Calu3 (cell line): ENCODE data around the gene EXOC7. TPM values are rescaled to one million over a fixed set of nuclear protein-coding genes. Genes with fewer than 3 reads are reported as not detected.

Experiments used
- BruUV-seq: library from RNA; stranded (reverse); fragments of 400-500 nt; replicated peaks from 2 replicates; lab custom pipeline; 2021; lab: Mats Ljungman, UMichigan
- CTCF ChIA-PET: fragments of 300-600 bp; sonication (Branson Sonifier 250); formaldehyde crosslinking; loops from one replicate; lab custom pipeline; 2022; ENCODE audit warnings: antibody characterized with exemption; lab: Charles Lee
- DNase-seq: peaks from one replicate; pipeline ENCODE4 v3.0.0; 2022
- H3K27ac Mint-ChIP-seq: one replicate; pipeline ENCODE4 v1.8.0; 2022; ENCODE audit warnings: mixed read lengths; ENCODE audit not compliant: unreplicated experiment
- H3K27me3 Mint-ChIP-seq: one replicate; pipeline ENCODE4 v1.8.0; 2022; ENCODE audit warnings: mixed read lengths; ENCODE audit not compliant: unreplicated experiment
- H3K36me3 Mint-ChIP-seq: one replicate; pipeline ENCODE4 v1.8.0; 2022; ENCODE audit warnings: mild to moderate bottlenecking, moderate library complexity, mixed read lengths; ENCODE audit not compliant: insufficient read depth, unreplicated experiment
- H3K4me1 Mint-ChIP-seq: one replicate; pipeline ENCODE4 v1.8.0; 2022; ENCODE audit warnings: mild to moderate bottlenecking, low read depth, mixed read lengths; ENCODE audit not compliant: unreplicated experiment
- H3K4me3 Mint-ChIP-seq: one replicate; pipeline ENCODE4 v1.8.0; 2022; ENCODE audit warnings: mild to moderate bottlenecking, low read depth, moderate library complexity, mixed read lengths; ENCODE audit not compliant: unreplicated experiment
- H3K9me3 Mint-ChIP-seq: one replicate; pipeline ENCODE4 v1.8.0; 2022; ENCODE audit warnings: low read depth, mixed read lengths; ENCODE audit not compliant: unreplicated experiment
- CTCF ChIP-seq: fragments of 200-600 bp; IDR thresholded peaks from one replicate; pipeline ENCODE4 v1.8.0; 2022; ENCODE audit warnings: antibody characterized with exemption; ENCODE audit not compliant: unreplicated experiment
- intact Hi-C: fragments of 100-400 bp; cut with micrococcal nuclease; formaldehyde crosslinking; loops from one replicate; pipeline ENCODE4 v1.10.0; 2022; ENCODE audit not compliant: unreplicated experiment
- total RNA-seq: library from RNA; stranded (reverse); gene quantifications from 2 replicates; pipeline ENCODE4 v1.2.3, GENCODE V29; 2022

EXOC7 gene
- total RNA-seq, 1 experiment from 2014 or later = 122 TPM

- intact Hi-C loops = no loop called here
- Mint-ChIP-seq H3K36me3 (peaks cover 40% of the 10 kb centered on the region), H3K4me3 (no peak overlapping the region), H3K9me3 (no peaks in the 10 kb centered on the region), H3K4me1 (no peaks in the 10 kb centered on the region), H3K27ac (peak overlapping the region; percentile 8), H3K27me3 (no peaks in the 10 kb centered on the region)
- no peak for DNase-seq
- CTCF ChIA-PET = no interaction called here
- no TSS peak for BruUV-seq
- TF ChIP-seq CTCF = no peak
These were observed 65.5 kb downstream of the EXOC7 start for GRCh38 chr17:76038050-76038449.

GRCh38 chr17:76036497-76037261 lies 66.9 kb downstream of the EXOC7 start:
- H3K4me1 Mint-ChIP-seq = no peaks in the 10 kb centered on the region
- no peaks in the 10 kb centered on the region for H3K9me3 Mint-ChIP-seq
- no peak for TF ChIP-seq CTCF
- CTCF ChIA-PET = interaction anchor here (0.6 kb wide), 1 partner anchor 801 kb away, joined by 3 read pairs; no protein-coding TSS in a partner anchor
- DNase-seq = no peak
- H3K4me3 Mint-ChIP-seq = no peak overlapping the region
- H3K27me3 Mint-ChIP-seq = no peaks in the 10 kb centered on the region
- intact Hi-C loops = no loop called here
- peaks cover 32% of the 10 kb centered on the region for H3K36me3 Mint-ChIP-seq
- BruUV-seq = no TSS peak
- no peak overlapping the region for H3K27ac Mint-ChIP-seq

- no peak for TF ChIP-seq CTCF
- intact Hi-C loops = no loop called here
- no peak overlapping the region for H3K4me3 Mint-ChIP-seq
- H3K27ac Mint-ChIP-seq = no peak overlapping the region
- no peaks in the 10 kb centered on the region for H3K27me3 Mint-ChIP-seq
- DNase-seq = no peak
- H3K36me3 Mint-ChIP-seq = peaks cover 18% of the 10 kb centered on the region
- BruUV-seq = no TSS peak
- no peaks in the 10 kb centered on the region for H3K9me3 Mint-ChIP-seq
- H3K4me1 Mint-ChIP-seq = peaks cover 4% of the 10 kb centered on the region
- CTCF ChIA-PET = no interaction called here
These were observed 68.9 kb downstream of the EXOC7 start for GRCh38 chr17:76034428-76035350.

GRCh38 chr17:76033139-76033538 lies 70.4 kb downstream of the EXOC7 start:
- Mint-ChIP-seq H3K4me1 (peaks cover 15% of the 10 kb centered on the region), H3K27ac (no peak overlapping the region), H3K9me3 (no peaks in the 10 kb centered on the region), H3K36me3 (peaks cover 12% of the 10 kb centered on the region), H3K27me3 (no peaks in the 10 kb centered on the region), H3K4me3 (no peak overlapping the region)
- no peak for TF ChIP-seq CTCF
- CTCF ChIA-PET = no interaction called here
- no peak for DNase-seq
- intact Hi-C loops = no loop called here
- BruUV-seq = no TSS peak
